Endothelial cell of umbilical vein (primary cell): ENCODE data around the gene CCDC144A.
"Not testable (repeated sequence)": the region's sequence is repeated elsewhere in the genome, so short reads cannot be mapped to it uniquely, and the experiment has no call there.

Source experiments
- CTCF ChIP-seq, 2 donors: IDR thresholded peaks; 1 replicate in 1 of 2; 2 replicates in 1 of 2; pipeline ENCODE4 v1.5.1; 2011; ENCODE audit warnings: low read length in 2 of 2, mild to moderate bottlenecking in 2 of 2, moderate library complexity in 2 of 2, control low read depth in 1 of 2, inconsistent platforms in 1 of 2, low read depth in 1 of 2; ENCODE audit not compliant: insufficient read depth in 1 of 2; ENCODE audit errors: extremely low read depth in 1 of 2
- JUN ChIP-seq: IDR thresholded peaks from 2 replicates; pipeline ENCODE4 v1.6.1; 2011; ENCODE audit warnings: borderline replicate concordance, low read depth; ENCODE audit not compliant: insufficient read length, insufficient read depth

- not testable (repeated sequence) for TF ChIP-seq CTCF (IDR thresholded peaks at IDR 0.05; ENCODE audit: extremely low read depth in 1 of 2, insufficient read depth in 1 of 2, low read depth in 1 of 2, low read length in 2 of 2); JUN
Measured at GRCh38 chr17:16822133-16822532, 132.1 kb downstream of the CCDC144A start.
